ENCODE measurements around the gene HOXC11.

Gene HOXC11

DNA sequence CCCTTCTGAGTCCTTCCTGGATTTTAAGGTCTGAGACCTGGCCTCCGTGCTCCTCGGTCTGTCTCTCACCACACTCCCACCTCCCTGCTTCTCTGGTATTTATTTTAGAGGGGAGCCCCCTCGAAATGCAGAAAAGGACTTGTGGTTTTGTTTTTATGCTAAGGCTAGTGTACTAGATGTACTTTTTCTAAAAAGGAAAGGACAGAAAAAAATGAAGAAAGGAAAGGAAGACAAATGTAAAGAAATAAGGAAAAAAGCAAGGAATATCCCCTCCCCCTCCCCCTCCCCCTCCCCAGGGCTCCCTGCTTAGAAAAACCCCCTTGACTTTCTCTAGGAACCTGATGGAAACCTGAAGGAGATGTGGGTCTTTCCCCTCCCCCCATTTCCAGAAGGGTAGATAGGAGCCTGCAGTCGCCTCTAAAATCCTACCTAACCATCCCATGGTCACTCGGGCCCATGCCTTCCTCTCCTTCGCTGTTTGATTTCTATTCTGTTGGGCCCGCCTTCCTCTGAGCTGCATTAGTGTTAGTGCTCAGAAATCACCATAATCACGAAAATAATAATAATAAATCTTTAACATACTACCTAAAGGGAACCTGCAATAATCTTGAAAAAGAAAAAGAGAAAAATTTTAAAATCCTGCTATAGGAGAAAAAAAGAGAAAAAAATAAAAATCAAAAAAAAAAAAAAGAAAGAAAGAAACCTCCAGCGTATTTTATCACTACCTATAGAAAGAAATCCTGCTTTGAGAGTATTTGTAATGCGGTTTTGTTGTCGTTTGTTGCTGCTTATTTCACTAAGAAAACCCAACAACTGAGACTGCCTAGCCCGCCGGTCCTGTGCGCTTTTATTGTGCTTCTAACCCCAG, 39.0 kb downstream of the HOXC11 start:
- no peak for DNase-seq

- no peak for DNase-seq
These were observed 39.9 kb downstream of the HOXC11 start for GRCh38 chr12:54012631-54013409.

GRCh38 chr12:54014377-54015017, 41.6 kb downstream of the HOXC11 start:
- DNase-seq = no peak

GRCh38 chr12:54015018-54015931, 42.3 kb downstream of the HOXC11 start:
- DNase-seq = no peak

GRCh38 chr12:54016051-54016450, 43.1 kb downstream of the HOXC11 start:
- no peak for DNase-seq

- DNase-seq = no peak
These were observed 43.6 kb downstream of the HOXC11 start for GRCh38 chr12:54016478-54016964.

GRCh38 chr12:54017027-54017788, 44.3 kb downstream of the HOXC11 start:
- peak; percentile 52 for DNase-seq

GRCh38 chr12:54017878-54018467, 45.0 kb downstream of the HOXC11 start:
- peak; percentile 56 for DNase-seq

- no peak for DNase-seq
These were observed 45.6 kb downstream of the HOXC11 start for GRCh38 chr12:54018468-54018984.

- DNase-seq = no peak
These were observed 46.3 kb downstream of the HOXC11 start for GRCh38 chr12:54019091-54019811.

GRCh38 chr12:54019924-54020590, 47.1 kb downstream of the HOXC11 start:
- DNase-seq = no peak

- no peak for DNase-seq
These were observed 47.9 kb downstream of the HOXC11 start for GRCh38 chr12:54020591-54021405.

DNA sequence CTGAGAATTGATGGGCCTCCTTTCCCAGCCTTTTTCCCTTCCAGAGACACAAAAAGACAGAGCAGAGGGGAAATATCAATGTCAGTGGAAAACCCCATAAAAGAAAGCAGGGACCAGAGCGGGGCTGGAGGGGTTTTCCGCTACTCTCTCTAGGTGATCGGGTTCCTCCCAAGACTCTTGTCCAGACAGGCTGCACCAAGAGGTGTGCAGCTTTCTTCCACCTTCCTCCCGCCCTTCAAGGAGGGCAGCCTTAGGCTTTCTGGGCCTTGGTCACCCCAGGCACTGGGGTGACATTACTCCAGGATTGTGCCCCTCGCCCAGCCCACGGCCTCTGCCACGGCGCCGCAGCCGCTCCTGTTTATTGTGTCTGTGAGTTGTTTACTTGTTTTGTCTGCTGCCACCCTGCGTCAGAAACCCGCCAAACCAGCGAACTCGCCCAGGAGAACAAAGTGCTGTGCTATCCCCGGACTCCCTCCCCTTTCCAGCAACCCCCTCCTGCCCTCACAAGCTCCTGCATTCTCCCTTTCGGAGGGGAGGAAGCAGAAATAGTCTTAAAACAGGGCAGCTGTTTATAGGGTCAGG, 48.6 kb downstream of the HOXC11 start:
- DNase-seq = no peak

- DNase-seq = no peak
These were observed 50.3 kb downstream of the HOXC11 start for GRCh38 chr12:54022960-54023884.

DNA sequence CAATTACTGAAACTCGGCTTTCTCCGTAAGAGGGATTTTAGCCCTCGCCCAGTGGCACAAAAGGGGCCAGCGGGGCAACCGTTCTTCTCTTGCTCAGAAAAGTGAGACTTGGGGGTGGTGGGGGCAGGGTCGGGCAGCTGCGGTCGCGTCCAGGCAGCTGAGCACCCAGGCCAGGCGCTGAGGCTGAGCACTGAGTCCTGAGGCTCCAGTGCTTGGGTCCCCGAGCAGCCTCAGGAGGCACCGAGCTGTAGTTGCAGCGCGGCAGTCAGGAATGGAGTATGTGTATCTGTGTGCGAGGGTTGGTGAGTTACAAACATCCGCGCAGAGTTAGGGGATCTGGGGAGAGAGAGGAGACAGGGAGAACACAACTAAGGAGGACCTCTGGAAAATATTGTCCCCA, 51.2 kb downstream of the HOXC11 start:
- DNase-seq = no peak

DNA sequence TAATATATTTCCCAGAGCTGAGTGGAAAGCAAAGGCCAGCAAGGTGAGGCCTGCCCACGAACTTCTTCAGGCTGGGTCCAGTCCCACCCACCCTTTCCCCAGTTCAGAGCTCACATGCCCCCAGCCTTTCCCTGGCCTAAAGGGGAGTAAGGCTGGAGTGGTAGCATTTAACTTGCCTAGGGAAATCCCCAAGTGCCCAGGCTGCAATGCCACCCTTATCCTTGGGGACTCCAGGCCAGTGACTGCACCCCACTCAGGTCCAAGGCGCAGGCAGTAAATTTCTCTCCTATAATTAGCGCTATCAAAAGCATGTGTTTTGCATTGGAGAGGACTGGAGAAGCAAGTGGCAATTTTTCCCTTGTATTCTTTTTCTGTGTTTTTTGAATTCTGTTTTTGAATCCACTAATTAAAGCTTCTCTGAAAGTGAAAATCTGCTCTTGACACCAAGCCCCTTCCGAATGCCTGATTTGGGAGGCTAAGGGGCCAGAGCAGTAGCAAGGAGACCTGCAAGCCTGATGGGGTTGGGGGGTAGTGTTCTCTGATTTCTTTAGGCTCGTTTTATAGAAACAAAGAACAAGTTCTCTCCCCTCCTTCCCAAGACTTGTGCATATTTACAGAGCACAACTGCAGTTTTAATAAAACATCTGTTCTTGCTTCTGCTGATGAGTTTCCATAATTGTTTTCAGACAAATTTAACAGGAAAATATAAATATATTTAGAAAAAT, 51.8 kb downstream of the HOXC11 start:
- DNase-seq = no peak
